Measurements from ENCODE around the gene PAGE4.
A peak's percentile ranks its signal among the peaks of the same experiment; 100 is the strongest.

Gene PAGE4

GRCh38 chrX:49877397-49878101, 48.4 kb downstream of the PAGE4 start:
- Histone ChIP-seq H3K4me1 (ENCODE audit: low read depth, poor library complexity, severe bottlenecking) (peaks cover 10% of the 10 kb centered on the region), H4K20me1 (ENCODE audit: insufficient read depth) (no peaks in the 10 kb centered on the region), H3K36me3 (ENCODE audit: insufficient read depth) (no peaks in the 10 kb centered on the region), H3K27ac (no peak overlapping the region), H3K79me2 (ENCODE audit: insufficient read depth, low read depth) (no peaks in the 10 kb centered on the region), H2AFZ (ENCODE audit: low read depth) (no peak overlapping the region), H3K27me3 (ENCODE audit: insufficient read depth, low read depth) (no peaks in the 10 kb centered on the region), H3K4me2 (no peak overlapping the region), H3K9ac (no peak overlapping the region), H3K4me3 (IDR thresholded peaks at IDR 0.05; ENCODE audit: insufficient read depth, low read depth, low read length) (no peak overlapping the region)
- no peak for TF ChIP-seq CTCF (conservative IDR thresholded peaks at IDR 0.05; ENCODE audit: low read depth, low read length)

GRCh38 chrX:49878128-49878833, 49.2 kb downstream of the PAGE4 start:
- TF ChIP-seq CTCF (conservative IDR thresholded peaks at IDR 0.05; ENCODE audit: low read depth, low read length), result no peak
- no peak overlapping the region for H3K9ac ChIP-seq
- no peak overlapping the region for H3K27ac ChIP-seq

GRCh38 chrX:49878834-49879655, 49.9 kb downstream of the PAGE4 start, which contains the start of gene USP27X:
Gene USP27X, plus strand, starts transcription at chrX:49879484. Its CDS starts 824 bp downstream, at chrX:49880308.
- H3K4me2 ChIP-seq, result peak within 1 kb of the TSS; percentile 64
- no peaks in the 10 kb centered on the region for H3K79me2 ChIP-seq (ENCODE audit: insufficient read depth, low read depth)
- peak within 1 kb of the TSS; percentile 27; the same call in 1 of the 2 replicates for H3K9ac ChIP-seq
- H2AFZ ChIP-seq (ENCODE audit: low read depth), result peak within 1 kb of the TSS; percentile 79
- no peaks in the 10 kb centered on the region for H3K27me3 ChIP-seq (ENCODE audit: insufficient read depth, low read depth)
- H3K27ac ChIP-seq, result no peak within 1 kb of the TSS
- peak; percentile 58 for TF ChIP-seq CTCF (conservative IDR thresholded peaks at IDR 0.05; ENCODE audit: low read depth, low read length)
- H4K20me1 ChIP-seq (ENCODE audit: insufficient read depth), result no peaks in the 10 kb centered on the region
- no peaks in the 10 kb centered on the region for H3K36me3 ChIP-seq (ENCODE audit: insufficient read depth)
- H3K4me3 ChIP-seq (IDR thresholded peaks at IDR 0.05; ENCODE audit: insufficient read depth, low read depth, low read length), result no peak within 1 kb of the TSS
- peaks cover 10% of the 10 kb centered on the region for H3K4me1 ChIP-seq (ENCODE audit: low read depth, poor library complexity, severe bottlenecking)

More at GRCh38 chrX:49878128-49878833, 49.2 kb downstream of the PAGE4 start:
- H3K27me3 ChIP-seq (ENCODE audit: insufficient read depth, low read depth), result no peaks in the 10 kb centered on the region
- no peaks in the 10 kb centered on the region for H3K36me3 ChIP-seq (ENCODE audit: insufficient read depth)
- no peak overlapping the region for H3K4me3 ChIP-seq (IDR thresholded peaks at IDR 0.05; ENCODE audit: insufficient read depth, low read depth, low read length)
- H3K4me1 ChIP-seq (ENCODE audit: low read depth, poor library complexity, severe bottlenecking), result peaks cover 10% of the 10 kb centered on the region
- H3K4me2 ChIP-seq, result no peak overlapping the region
- no peak overlapping the region; the same call in 1 of the 2 replicates for H2AFZ ChIP-seq (ENCODE audit: low read depth)
- H4K20me1 ChIP-seq (ENCODE audit: insufficient read depth), result no peaks in the 10 kb centered on the region
- H3K79me2 ChIP-seq (ENCODE audit: insufficient read depth, low read depth), result no peaks in the 10 kb centered on the region

GRCh38 chrX:49879656-49880277, 50.7 kb downstream of the PAGE4 start:
- Histone ChIP-seq H3K4me3 (IDR thresholded peaks at IDR 0.05; ENCODE audit: insufficient read depth, low read depth, low read length) (no peak overlapping the region), H3K79me2 (ENCODE audit: insufficient read depth, low read depth) (no peaks in the 10 kb centered on the region), H3K36me3 (ENCODE audit: insufficient read depth) (no peaks in the 10 kb centered on the region), H4K20me1 (ENCODE audit: insufficient read depth) (no peaks in the 10 kb centered on the region), H3K27ac (no peak overlapping the region), H2AFZ (ENCODE audit: low read depth) (peak overlapping the region; percentile 79), H3K9ac (peak overlapping the region; percentile 27; the same call in 1 of the 2 replicates), H3K4me1 (ENCODE audit: low read depth, poor library complexity, severe bottlenecking) (peaks cover 10% of the 10 kb centered on the region), H3K27me3 (ENCODE audit: insufficient read depth, low read depth) (no peaks in the 10 kb centered on the region), H3K4me2 (peak overlapping the region; percentile 64)
- no peak for TF ChIP-seq CTCF (conservative IDR thresholded peaks at IDR 0.05; ENCODE audit: low read depth, low read length)
